Central memory CD4-positive, alpha-beta T cell (primary cell): ENCODE measurements around the gene ERBB4.

Experiments used
- DNase-seq: peaks from one replicate; pipeline ENCODE4 v3.0.0; 2022

The ERBB4 gene

DNA sequence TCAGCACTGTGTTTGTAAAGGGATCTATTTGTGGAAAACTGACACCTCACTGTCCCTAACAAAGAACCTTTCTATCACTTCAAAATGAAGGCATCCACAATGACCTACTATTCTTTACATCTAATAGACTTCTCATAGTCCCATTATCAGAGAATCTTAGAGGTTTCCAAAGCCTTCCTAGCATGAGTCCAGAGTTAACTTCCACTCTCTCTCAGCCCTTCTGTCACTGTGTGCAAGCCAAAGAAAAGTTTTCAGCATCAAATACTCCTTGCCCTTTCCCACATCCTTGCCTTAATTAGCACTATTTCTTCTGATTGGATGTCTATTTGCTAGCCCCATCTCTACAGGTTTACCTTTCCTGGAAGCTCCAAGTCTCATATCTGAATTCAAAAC lies 178.5 kb downstream of the ERBB4 start:
- no peak for DNase-seq

DNA sequence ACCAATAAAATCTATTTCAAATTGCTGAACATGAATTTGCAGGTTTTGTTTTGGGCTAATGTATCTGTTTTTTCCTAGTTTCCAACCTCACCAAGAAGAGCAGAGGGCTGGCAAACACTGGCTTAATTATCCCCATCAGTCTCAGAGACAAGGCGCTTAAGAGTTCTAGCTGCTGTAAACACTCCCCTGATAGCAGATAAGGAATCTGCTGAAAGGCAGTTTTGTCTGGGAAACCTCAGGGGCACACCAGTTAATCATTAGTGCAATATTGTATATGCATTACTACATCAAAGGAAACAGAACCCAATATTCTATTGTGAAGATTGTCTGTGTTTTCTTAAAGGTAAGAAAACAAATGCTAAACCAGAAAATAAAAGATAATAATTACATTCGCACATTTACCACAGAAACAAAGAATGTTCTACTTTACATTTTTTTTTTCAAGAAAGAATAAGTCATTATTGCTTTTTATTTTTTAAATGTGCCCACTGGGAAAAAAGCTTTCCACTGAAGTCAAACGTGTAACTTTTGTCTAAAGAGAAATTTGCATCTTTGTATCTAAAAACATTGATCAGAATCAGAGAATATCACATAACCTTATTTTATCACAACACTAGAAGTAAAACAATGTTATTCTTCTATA lies 179.1 kb downstream of the ERBB4 start:
- DNase-seq = no peak

GRCh38 chr2:212357606-212358005 lies 181.0 kb downstream of the ERBB4 start:
- no peak for DNase-seq

DNA sequence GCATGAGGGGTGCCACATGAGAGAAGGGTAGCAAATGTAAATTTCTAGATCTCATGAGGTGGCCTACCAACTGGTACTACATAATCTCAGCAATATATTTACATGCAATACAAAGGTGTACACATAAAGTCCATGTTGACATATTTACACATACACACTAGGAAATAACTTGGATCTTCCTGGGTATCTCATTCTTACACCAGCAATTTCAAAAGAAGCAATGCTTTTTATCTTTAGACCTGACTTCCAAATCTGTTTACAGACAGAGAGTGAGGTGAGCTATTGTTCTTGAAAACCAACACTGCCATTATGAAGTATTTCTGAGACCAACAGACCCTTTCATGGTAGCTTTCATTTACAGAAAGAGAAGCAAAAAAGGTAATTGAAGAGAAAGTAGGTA lies 184.2 kb downstream of the ERBB4 start:
- no peak for DNase-seq

DNA sequence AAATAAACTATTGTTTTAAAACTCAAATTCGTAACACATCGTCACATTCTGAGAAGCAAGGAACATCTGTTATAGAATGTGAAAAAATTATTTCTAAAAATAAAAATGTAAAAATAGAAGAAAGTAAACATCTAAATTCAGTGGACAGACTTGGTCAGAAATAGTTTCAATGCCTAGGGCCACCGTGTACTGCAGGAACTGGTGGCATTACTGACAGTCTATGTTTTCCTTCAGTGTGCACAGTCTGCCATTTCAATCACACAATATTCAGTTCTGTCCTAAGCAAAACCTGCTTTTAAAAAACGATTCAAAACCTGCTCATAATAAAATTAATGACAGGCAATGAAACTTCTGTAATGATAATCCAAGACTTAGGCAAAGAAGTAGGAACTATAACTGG lies 190.1 kb downstream of the ERBB4 start:
- no peak for DNase-seq

GRCh38 chr2:212346865-212347264 lies 191.7 kb downstream of the ERBB4 start:
- DNase-seq = no peak

GRCh38 chr2:212345966-212346365 lies 192.6 kb downstream of the ERBB4 start:
- DNase-seq = no peak

DNA sequence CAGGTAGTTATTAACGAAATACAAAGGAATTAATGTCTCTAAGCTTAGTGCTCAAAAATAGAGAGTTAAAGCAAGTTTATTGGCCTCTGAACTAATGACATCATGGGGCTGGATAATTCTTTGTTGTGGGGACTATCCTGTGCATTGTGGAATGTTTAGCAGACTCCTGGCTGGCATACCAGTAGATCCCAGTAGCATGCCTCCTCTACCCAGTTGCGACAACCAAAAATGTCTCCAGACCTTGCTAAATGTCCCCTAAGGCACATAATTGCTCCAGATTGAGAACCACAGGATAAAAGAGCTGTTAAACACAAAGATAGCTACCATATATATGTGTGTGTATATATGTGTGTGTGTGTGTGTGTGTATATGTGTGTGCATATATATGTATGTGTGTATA lies 194.5 kb downstream of the ERBB4 start:
- DNase-seq = no peak

DNA sequence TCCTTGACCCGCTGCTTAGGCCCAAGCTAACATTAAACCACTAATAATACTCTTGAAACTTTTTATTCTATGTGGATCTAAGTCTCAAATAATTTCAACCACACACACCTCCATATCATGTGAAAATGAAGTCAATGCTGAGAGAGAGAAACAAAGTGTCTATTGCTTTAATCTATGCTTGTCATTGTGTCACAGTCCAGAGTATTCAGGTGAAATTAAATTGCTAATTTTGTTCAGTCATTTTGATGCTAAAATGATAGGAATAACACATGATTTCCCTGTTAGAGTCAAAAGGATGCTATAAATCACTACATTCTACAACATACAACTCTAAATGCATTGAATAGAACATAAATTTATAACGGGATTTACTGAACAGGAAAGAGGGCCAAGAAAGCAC lies 195.4 kb downstream of the ERBB4 start:
- no peak for DNase-seq

DNA sequence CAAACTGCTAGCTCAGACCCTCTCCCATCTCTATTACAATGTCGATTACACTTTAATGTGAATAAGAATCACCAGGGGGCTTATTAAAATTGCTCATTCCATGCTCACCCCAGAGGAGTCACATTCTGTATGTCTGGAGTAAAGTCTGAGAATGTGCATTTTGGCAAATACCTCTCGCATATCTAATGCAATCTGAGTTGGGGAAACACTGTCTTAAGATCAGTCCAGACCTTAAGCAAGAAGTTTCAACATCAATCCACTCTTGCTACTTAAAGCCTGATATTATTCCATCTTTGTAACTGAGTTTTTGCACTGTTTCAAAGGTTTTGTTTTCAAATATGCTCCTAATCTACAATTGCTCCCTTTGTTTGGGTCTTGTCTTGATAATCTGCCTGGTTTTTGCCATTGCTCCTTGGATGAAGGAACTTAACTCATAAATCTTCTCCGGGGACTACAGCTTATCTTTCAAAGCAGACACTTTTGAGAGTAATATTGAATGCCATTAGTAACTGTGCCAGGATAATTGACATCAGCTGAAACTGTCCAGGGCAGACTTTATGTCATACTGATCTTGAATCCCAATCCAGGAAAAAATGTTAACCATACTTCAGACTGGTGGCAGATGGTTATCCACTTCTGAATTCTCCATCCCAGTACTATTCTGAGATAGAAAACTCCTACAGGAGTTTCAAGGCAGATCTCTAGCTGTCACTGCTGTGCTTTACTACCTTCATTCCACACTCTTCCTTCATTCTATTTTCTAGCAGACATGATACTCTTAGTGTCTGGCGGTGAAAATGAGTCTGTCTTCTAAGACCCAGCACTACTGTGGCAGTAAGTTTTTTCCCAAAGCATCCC lies 200.9 kb downstream of the ERBB4 start:
- no peak for DNase-seq

GRCh38 chr2:212337036-212337435 lies 201.6 kb downstream of the ERBB4 start:
- no peak for DNase-seq

DNA sequence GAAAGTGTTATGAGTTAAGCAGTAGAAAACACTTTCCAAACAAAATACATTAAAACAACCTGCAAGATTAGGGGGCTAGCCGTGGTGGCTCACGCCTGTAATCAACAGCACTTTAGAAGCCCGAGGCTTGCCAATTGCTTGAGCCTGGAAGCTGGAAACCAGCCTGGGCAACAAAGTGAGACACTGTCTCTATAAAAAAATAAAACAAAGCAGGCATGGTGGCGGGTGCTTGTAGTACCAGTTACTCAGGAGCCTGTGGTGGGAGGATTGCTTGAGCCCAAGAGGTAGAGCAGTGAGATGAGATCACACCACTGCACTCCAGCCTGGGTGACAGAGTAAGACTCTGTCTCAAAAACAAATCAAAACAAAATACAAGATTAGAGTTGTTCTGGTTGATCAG lies 208.3 kb downstream of the ERBB4 start:
- no peak for DNase-seq

GRCh38 chr2:212328712-212329496 lies 209.7 kb downstream of the ERBB4 start:
- DNase-seq = no peak

- no peak for DNase-seq
These were observed 210.5 kb downstream of the ERBB4 start for GRCh38 chr2:212328136-212328535.

GRCh38 chr2:212327171-212327809 lies 211.3 kb downstream of the ERBB4 start:
- DNase-seq = no peak

DNA sequence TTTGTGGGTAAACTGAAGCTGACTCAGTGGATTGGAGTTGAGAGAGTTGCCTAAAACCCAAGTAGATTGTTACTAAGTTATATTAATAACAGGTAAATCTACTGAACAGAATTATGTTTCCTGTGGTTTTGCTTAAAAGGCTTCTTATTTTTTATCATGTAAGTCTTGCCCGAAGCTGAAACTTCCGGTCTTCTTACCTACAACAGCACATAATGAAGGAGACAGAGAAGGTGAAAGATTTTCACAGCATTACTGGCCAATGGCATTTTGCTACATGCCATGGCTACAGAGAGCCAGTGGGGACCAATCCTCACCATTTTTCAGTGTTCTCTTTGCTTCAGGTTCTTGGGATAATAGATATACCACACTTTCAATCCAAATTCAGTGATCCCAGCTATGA lies 220.0 kb downstream of the ERBB4 start:
- no peak for DNase-seq

- no peak for DNase-seq
These were observed 223.9 kb downstream of the ERBB4 start for GRCh38 chr2:212314680-212315079.

DNA sequence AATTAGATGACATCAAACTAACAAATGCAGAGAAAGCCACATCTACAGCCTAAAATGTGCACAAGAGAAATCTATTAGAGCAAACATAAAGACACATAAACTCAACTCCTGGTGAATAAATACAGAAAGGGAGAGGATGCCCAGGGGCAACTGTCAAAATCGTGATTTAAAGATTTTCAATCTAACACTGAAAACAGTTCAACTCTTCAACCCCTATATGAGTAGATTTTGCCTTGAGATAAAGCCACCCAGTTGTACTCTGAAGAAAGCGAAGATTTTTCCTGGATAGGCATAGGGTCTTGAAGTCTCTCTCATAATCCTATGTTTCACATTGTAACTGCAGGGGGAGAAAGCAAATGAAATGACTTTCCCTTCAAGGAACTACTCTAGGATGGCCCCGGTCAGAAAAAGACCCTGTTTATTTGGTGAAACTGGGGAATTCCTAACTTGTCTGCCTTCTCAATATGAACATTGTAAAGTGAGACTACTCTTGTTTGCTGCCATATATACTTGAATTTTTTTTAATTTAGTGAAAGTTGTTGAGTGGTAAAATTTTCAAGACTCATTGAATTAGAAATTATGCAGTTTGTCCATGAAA lies 226.7 kb downstream of the ERBB4 start:
- DNase-seq = no peak

DNA sequence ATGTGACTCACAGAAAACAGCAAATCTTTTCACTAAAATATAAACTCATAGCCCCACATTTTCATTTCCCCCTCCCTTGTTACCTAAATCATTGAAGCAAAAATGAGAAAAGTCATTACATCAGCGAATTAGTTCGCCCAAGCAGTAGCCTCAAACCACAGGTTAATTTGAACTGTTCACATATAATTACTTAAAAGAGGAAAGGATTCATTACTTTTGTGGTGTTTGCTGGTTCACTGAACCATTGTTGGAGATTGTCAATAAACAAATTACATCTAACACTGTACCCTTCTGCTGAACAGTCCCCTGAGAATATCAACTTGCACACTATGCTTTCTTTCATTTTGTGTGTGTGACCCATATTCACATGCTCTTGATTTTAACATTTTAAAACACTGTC lies 238.7 kb downstream of the ERBB4 start:
- no peak for DNase-seq

GRCh38 chr2:212299333-212299732 lies 239.3 kb downstream of the ERBB4 start:
- no peak for DNase-seq

GRCh38 chr2:212295571-212295970 lies 243.0 kb downstream of the ERBB4 start:
- DNase-seq = no peak

- no peak for DNase-seq
These were observed 243.8 kb downstream of the ERBB4 start for GRCh38 chr2:212294816-212295215.

- no peak for DNase-seq
These were observed 249.3 kb downstream of the ERBB4 start for GRCh38 chr2:212289301-212289700.
